SK-N-SH treated with all-trans-retinoic acid at 6 μM for 48 hours (cell line): ENCODE measurements around the gene TOB2.

Experiments used
- BACH2 ChIP-seq: fragments of 250-450 bp; sonication (Bioruptor Pico); IDR thresholded peaks from 2 replicates; pipeline ENCODE4 v1.9.0; 2021; ENCODE audit warnings: mild to moderate bottlenecking, borderline replicate concordance
- CREB5 ChIP-seq: fragments of 250-450 bp; sonication (Bioruptor Pico); IDR thresholded peaks from 2 replicates; pipeline ENCODE4 v1.5.1; 2020; ENCODE audit warnings: low read depth, mild to moderate bottlenecking, moderate library complexity
- PATZ1 ChIP-seq: fragments of 250-450 bp; sonication (Bioruptor Pico); IDR thresholded peaks from 2 replicates; pipeline ENCODE4 v1.8.0; 2020; ENCODE audit warnings: mild to moderate bottlenecking, moderate library complexity, borderline replicate concordance
- RARB ChIP-seq: fragments of 250-450 bp; sonication (Bioruptor Pico); IDR thresholded peaks from 2 replicates; pipeline ENCODE4 v1.8.0; 2021; ENCODE audit warnings: mild to moderate bottlenecking, moderate library complexity
- SNAI2 ChIP-seq: fragments of 250-450 bp; sonication (Bioruptor Pico); IDR thresholded peaks from 2 replicates; pipeline ENCODE4 v1.5.0; 2020; ENCODE audit warnings: mild to moderate bottlenecking, moderate library complexity
- TCF4 ChIP-seq: fragments of 250-450 bp; sonication (Bioruptor Pico); IDR thresholded peaks from 2 replicates; pipeline ENCODE4 v1.8.0; 2021; ENCODE audit warnings: mild to moderate bottlenecking, moderate library complexity, borderline replicate concordance
- TOX ChIP-seq: fragments of 250-450 bp; sonication (Bioruptor Pico); IDR thresholded peaks from 2 replicates; pipeline ENCODE4 v1.8.0; 2021; ENCODE audit warnings: mild to moderate bottlenecking, moderate library complexity, borderline replicate concordance
- ZNF565 ChIP-seq: fragments of 450-650 bp; formaldehyde crosslinking; conservative IDR thresholded peaks from 2 replicates; pipeline ENCODE4 v1.5.0; 2020; ENCODE audit warnings: low read depth, mild to moderate bottlenecking, moderate library complexity
- ZNF8 ChIP-seq: fragments of 450-650 bp; formaldehyde crosslinking; IDR thresholded peaks from 2 replicates; pipeline ENCODE4 v1.5.0; 2020; ENCODE audit warnings: mild to moderate bottlenecking, moderate library complexity

DNA sequence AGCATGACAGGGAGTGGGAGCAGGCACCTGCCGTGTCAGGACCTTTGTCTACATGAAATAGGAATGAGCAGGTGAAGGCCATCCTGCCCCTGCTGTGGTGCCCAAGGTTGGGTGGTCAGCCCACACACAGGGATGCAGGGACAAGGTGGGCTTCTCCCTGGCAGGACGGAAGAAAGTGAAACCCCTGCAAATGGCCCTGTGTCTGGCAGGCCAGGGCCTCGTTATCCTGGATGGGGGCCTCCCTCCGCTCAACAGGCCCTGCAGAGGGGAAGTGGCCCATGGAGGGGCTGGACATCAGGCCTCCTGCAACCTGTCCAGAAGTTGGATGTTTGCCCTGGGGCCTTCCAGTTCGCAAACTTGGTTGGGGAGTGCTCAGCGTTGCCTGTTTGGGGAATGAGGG, 14.9 kb downstream of the TOB2 start:
- TF ChIP-seq ZNF8 (no peak), CREB5 (no peak), BACH2 (CRISPR knock-in tag) (no peak), TOX (CRISPR knock-in tag) (no peak), ZNF565 (CRISPR knock-in tag) (no peak), TCF4 (CRISPR knock-in tag) (no peak), PATZ1 (CRISPR knock-in tag) (no peak), SNAI2 (no peak), RARB (CRISPR knock-in tag) (no peak)
